ENCODE results near the gene WDR7.

Gene WDR7

DNA sequence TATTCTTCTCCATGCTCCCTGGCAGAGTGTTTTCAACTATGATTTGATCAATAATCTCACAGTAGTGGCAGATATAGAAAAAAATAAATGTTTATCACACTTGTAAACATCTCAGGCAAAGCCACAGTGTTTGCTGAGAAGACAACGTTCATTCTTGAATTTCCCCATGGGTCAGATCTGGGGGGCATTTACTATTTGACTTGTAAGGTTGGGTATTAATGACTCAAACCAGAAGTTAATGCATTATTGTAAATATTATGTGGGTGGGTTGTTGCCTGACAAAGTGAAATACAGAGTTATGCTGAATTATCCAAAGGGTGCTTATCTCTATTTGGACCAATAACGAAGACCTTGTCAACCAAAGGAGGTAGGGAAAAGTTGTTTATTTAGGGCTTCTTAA is 346.0 kb downstream of the WDR7 start:
- no peak for DNase-seq

DNA sequence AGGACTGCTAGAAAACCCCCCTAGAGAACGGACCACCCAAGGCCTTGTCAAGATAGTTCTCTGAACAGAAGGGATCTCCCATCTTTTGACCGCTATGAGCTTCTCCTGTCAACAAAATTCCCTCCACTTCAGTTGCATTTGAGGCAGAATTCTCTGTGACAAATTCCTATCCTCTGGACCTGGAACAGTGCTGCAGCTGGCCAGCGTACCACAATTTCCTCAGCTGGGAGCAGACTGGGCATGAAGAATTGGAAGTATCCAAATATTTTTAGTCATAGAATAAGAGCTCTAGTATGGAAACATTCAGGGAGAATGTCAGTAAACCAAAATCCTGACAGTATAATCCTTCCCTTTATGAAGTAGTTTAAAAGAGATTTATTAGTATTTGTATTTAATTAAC is 348.7 kb downstream of the WDR7 start:
- DNase-seq = no peak

DNA sequence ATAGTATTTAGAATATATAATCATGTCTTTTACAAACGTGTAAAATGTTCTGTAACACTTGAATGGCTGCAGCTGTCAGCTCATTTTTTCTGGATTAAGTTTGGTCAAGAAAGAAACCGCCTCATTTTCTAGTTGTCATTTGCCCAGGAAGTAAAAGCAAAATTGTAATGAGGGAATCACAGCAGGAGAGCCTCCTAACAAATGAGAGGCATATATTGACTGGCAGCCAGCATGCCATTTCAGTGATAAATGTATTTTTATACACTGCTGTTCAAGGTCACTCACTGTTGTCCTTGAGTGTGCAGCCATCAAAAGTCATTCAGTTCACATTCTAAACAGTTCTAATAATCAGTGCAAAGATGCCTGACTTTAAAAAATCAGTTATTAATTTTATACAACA is 351.5 kb downstream of the WDR7 start:
- peak; percentile 23 for DNase-seq

DNA sequence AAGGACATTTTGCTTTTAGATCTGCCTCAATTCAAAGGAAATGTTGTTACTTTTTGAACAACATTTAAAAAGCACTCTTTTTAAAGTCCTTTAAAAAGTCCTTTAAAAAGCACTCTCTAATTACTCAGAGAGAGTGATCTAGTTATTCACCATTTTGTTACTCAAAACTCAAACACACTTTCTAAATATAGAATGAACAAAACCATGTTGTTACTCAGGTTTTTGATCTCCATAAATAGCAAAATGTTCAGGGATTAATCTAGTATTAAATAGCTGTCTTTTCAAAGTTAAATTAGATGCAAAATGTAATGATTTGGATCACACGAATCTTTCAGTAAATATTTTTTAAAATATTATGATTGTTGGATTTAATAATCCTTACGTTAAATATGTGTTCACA is 352.2 kb downstream of the WDR7 start:
- DNase-seq = no peak

DNA sequence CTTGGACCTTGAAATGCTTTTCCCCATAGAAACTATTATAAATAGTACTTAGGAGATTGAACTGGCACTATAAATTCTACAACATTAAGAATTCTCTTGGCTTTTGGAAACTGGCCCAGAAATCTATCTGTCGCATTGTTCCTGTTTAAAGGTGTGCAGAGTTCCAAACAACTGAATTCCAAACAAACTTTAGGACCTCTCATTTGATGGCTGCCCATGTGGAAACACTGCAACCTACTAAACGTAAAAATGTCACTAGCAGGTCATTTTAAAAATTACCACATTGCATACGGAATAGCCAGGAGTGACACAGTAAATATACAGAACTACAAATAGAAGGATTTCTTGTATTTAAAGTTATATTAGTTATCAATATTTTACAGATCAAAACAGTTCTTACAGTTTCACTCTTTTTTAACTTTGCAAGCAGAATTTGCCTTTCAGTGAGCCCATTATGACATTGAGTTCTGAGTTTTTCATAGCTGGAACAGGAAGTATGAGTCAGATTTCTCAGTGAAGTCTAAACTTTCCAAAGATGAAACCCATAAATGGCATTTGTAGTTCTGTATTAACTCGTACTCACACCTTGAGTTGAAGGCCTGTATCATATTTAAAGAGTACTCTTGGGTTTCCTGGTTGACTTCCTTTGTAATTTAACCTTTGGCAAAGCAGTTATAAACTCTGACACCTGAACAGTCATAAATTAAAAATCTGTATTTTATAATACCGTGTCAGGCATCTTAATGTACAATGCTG is 353.4 kb downstream of the WDR7 start:
- peak; percentile 64 for DNase-seq

DNA sequence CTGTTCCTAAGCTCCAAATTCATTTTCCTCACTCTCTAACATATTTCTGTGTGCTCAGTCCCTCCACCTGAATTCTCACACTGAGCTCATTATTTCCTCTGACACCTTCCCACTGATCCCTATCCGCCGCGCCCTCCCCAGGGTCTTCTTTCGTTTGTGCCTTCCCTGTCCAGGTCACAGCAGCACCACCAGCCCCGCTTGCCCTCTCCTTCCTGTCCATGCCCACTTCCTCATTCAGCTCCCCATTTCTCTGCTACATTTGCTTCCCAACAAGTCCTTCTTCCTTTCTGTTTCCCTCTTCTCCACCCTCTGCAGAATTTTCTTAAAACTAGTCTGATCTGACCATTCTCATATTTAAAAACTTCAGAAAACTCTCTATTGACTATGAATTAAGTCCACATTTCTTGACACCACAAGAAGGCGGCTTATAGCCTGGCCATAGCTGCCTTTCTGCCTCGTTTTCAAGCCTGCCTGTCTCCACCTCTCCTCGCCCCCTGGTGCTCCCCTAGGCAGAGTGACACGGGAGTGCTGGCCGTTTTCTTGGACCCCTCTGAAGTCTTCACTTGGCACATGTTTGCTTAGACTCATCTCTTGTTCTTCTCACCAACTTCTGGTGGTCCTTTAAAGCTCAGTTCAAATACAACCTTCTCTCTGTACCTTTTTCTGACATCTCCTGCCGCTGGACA is 357.0 kb downstream of the WDR7 start:
- DNase-seq = no peak

DNA sequence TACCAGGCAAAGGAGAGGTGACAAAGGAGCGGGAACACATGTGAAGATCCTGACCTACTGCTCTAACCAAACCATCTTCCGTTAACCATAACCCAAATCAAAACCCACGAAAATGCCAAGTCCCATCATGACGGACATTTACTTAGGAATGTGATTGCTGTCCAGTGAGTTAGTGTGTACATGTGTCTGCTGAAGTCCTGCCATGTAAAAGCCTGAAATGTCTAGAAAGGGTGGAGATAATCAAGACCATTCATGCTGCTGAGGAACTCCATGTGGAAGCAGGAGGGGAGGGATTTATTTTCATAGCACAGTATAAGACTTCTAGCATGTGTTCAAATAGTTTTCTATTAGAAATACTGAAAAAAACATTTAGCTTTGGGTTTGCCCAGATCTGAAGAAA is 358.7 kb downstream of the WDR7 start:
- no peak for DNase-seq

DNA sequence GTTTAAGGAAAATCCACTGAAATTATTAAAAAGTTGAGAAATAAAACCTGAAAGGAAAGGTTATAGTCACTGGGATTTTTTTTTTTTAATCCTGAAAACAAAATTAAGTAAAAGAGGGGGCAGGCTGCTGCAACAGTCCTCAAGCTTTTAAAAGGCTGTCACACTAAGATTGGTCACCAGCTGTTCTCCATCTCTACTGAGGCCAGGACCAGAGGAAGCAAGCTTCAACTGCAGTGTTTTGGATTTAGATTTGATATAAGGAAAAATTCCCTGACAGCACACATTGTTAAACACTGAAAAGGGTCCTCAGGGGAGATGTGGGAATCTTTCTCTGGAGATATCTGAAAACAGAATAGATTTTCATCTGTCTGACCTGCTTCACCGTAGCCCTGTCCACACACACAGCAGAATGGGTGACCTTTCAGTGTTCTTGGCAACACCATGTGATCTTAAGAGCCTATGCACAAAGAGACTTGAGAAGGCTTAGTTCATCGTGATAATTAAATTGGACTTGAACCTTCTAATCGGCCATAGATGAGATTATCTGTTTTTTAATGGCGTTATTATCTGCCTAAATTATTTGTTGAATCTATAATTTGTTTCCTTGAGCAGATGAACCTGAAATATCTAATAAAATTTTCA is 363.7 kb downstream of the WDR7 start:
- DNase-seq = no peak

DNA sequence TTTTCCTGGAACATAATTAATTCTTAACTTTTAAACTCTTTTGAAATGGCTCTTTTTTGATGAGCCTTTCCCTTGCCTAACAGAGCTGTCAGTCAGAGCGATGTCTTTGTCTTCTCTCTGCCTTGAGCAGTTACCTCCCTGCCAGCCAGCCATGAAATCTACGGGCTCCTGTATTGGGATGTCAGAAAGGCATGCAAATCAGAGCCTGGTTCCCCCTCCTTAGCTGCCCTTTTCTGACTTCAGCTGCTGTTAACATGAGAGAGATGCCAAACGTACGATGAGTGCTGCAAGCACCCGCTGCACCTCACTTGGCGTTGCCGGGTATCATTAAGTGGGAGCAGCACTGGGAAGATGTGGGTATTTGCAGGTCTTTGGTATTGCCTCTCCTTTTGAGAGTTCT is 364.3 kb downstream of the WDR7 start:
- DNase-seq = no peak

DNA sequence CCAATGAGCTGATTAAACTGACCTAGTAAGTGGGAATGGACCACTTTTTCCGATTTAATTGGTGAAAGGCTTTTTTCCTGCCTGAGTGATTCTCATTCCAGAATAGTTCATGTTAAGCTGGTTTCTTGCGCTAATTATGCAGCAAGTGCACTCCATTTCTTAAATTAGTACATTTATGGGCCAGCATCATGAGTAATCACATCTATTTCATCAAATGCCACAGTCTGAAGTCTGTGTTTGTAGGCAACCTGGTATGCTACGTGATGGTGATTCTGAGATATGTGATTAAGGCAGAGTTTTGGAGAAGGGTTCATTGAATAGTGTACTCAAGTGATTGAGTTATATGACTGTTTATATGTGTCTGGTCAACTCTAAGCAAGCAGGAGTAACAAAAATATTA is 367.7 kb downstream of the WDR7 start:
- no peak for DNase-seq

DNA sequence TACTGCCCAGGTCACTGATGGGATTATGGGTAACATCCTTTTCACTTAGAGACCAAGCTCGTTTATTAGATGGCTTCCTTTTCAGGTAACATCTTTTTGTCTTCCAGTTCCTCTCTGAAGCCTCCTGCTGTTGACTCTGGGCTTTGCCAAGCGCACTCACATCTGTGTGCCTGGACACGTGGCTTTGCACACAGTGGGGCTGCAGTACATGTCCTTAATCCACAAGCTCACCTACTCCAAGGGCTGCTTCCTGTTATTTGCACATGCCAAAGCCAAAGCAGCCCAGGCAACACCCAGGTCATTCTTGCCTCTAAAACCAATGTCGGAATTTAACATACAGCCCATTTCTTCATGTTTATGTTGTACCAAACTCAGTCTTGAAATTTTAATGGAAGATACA is 371.6 kb downstream of the WDR7 start:
- no peak for DNase-seq

DNA sequence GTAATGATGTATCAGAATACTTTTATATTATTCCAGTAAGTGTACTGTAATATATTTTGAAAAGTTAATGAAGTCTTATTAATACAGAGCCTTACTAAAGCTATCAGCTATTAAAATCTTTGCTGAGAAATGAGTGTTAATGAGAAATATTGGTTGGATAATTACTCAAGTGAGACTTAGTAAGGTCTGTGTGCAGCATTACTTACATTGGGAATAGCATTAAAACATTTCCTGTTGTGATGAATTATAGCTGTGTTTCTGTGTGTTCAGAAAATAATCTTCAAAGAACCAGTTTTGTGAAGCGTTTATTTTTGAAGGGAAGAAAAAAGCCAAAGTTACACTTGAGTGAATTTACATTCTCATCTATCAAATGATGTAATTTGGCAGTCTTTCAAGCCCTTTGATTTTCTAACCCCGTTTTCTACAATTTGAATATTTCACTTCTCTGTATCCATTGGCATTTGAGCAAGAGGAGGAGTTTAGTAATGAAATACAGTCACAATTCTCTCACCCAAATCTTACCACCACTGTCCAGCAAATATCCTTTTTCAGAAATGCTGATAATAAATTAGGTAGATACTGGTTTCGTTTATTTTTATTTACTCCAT is 372.2 kb downstream of the WDR7 start:
- DNase-seq = no peak

DNA sequence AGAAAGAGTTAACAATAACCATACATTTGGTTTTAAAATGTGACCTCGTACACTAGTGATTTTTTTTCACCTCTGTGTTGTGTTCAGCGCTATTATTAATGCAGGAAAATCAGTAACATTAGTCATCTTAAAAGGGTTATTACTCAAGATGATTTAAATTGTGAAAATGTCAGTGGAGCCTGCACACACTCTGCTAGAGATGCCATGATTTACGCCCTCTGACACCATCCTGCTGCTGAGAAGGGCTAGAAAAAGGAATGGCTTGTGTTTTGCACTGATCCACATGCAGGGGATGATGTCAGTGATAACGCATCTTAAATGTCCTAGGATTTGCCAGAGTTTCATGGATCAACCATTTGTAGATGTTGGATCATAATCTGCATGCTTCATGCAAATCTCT is 374.4 kb downstream of the WDR7 start:
- no peak for DNase-seq

DNA sequence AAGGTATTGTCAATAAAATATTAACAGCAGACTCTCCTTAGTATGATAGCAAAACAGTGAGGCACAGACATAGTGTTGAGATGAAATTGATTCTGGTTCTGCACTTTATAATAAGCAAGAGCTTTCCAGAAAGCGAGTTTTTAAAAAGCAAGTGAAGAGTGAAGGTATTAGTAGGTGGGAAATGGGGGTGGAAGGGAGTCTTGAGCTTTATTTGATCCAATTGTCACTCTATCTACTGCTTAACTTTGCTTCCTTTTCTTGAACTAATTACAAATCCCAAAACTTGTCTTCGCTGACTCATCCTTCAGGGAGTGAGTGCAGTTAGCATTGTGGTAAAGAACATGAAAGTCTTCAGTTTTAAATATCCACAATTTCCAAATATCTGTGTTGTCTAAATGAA is 375.2 kb downstream of the WDR7 start:
- peak; percentile 25 for DNase-seq

DNA sequence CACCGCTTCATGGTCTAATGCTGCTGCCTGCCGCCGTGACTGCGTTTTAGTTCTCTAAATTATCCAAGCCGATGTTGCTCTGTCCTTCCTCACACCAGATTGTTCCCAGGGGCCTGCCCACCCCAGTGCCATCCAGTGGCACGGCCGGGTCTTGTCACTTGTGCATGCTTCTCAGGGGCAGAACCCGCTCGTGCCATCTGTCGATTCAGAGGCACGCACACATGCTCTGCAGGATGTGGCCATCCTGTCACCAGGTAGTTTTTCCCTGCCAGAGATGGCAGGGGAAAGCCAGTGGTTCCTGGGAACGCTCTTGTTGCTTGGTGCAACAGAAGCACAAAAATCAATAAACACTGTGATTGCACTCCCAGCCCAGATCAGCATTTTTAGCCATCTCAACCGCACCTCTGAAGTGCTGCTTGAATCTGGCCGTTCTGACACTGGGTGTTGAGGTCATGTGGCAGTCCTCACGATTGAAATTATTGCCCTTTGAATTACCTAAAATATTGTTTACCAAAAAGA is 376.1 kb downstream of the WDR7 start:
- no peak for DNase-seq

DNA sequence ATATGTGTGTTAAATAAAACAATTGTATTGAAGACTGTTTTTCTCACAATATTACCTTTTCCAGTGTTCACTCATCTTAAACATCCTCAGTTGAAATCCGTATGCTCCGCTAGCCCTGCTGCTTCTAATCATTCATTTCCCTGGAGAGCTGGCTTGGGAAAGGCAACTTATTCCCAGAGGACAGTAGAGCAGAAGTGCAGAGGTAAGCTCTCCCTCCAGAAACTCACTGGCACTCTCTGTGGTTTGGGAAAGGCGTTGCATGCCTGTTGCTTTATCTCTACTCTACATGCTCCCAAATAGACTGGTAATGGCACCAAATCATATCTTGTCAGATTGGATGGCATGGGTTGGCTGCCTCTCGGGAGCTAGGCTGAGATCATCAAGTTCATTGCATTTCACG is 378.6 kb downstream of the WDR7 start:
- no peak for DNase-seq

DNA sequence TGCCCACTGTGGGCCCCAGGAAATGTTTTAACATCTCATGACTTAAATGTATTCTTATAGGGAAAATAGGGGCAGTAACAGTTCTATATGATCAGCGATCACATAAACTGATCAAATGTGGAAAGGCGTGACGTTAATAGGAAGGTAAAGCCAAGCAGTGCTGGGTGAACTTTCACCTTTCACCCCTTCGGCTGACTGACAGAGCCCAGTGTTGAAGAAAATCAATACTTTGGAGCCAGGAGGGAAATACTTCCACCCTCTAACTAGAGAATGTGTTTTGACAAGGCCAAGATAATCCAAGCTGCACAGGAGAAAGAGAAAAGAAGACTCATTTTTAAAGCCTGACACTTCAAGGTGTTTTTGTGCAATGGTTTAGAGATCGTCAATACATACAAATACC is 379.3 kb downstream of the WDR7 start:
- DNase-seq = no peak

DNA sequence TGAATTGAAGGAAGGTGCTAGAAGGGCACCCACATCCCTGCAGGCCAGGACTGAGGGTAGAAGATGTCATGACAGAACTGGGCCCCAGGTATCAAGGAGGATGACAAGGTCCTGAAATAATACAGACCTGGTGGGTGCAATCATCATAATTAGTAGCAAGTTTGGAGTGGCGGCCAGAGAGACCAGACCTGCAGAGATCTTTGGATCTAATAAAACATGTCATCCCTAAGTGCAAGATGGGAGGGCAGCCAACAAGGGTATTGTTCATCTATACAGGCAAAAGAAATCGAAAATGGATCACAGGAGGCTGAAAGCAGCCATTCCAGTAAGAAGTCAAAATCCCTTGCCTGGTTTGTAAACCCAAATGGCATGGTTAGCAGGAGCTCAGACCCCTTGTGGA is 384.4 kb downstream of the WDR7 start:
- DNase-seq = no peak

DNA sequence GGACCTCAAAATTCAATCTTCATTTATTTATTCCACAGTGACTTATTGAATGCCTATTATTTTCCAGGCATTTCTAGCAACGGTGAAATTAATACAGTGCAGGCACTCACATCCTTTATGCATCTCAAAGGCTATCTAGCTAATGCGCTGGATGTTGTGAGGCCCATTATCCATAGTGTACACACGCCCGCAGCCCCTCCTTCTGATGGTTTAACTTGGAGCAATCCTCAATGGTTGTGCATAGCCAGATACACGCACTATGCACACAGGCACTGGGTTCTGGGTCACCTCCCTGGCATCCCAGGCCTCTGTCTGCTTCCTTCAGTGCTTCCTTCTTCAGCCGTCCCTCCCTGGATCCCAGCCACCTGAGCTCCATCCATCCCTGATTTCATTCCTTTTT is 387.2 kb downstream of the WDR7 start:
- no peak for DNase-seq

DNA sequence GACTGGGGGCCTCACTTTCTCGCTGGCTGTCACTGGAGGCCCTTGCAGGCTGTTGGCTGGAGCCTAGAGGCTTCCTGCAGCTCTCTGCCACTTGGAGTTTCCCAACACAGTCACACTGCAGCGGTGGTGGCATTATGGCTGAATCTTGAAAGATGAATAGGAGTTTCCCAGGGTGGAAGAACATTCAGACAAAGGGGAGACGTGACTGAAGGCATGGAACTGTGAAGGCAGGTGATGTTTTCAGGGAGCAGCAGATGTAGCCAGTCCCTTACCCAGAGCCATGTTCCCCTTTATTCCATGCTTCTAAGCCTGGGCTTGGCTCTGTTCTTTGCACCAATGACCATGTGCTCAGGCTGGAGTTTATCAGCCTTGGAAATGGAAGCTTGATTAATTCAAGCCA is 389.0 kb downstream of the WDR7 start:
- no peak for DNase-seq

DNA sequence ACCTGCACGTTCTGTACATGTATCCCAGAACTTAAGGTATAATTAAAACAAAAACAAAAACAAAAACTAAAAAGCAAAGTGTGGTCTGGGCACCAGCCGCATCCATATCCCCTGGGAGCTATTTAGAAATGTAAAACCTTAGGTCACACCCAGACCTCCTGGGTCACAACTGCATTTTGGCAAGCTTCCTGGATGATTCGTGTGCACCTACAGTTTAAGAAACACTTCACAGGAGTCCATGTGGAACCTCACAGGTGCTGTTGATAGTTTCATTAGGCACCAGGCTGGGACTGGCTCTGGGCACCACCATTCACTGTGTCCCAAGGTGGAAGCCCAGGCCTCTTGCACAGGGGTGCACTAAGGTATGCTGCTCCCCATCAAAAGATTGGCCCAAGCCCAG is 392.1 kb downstream of the WDR7 start:
- DNase-seq = no peak

DNA sequence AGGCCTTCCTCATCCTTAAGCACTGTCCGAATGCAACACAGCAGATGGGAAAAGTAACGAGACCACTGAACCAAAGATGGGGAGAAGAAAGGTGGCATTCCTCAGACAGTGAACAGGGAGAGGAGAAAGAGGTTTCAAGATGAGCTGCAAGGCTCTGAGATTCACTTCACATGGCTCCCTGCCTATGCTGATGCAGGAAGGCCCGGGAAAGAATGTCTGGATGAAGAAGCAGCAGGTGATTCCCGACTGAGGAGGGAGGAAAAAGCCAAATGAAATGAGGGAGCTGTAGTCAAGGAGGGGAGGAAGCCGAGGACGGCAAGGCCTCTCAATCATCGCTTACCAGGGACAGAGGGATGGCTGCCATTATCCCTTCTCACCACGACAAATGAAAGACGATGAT is 397.2 kb downstream of the WDR7 start:
- no peak for DNase-seq

DNA sequence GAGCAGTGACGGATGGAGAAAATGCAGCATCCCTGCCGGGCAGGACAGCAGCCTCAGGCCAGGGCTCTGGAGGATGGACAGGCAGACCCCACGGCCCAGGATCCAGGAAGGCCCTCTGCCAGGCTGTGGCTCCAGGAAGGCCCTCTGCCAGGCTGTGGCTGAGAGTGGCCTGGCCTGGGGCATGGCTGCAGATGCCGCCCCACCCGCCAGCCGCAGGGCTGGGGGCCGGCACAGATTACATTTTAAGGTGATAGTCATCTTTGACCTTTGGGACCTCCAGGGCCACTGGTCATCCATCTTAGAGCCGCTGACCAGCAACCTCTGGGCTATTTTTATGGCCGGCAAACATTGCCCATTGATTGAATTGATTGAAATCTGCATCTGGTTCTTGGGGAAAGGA is 397.7 kb downstream of the WDR7 start:
- no peak for DNase-seq
